CD4-positive, alpha-beta T cell treated with Interleukin-2 at 100 ng/mL for 4 hours (primary cell): Measurements from ENCODE around the gene RHBDF2.

Experiments used
- DNase-seq: peaks from one replicate; pipeline ENCODE4 v3.0.0-alpha.2; 2020; ENCODE audit warnings: low spot score

The RHBDF2 gene

DNA sequence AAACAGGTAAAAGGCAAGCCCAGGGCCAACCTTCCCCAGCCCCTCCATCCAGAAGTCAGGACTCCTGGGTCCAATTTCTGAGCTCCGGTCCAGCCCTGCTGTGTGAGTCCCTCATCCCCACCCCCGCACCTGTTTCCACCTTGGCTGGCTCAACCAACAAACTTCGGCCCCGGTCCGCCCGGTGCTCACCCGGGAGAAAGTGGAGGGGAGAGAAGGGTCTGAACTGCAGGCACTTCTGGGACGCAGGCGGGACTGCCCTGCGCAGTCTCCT is 541 bp downstream of the RHBDF2 start:
- DNase-seq: no peak

GRCh38 chr17:76500074-76500746 is 1.0 kb downstream of the RHBDF2 start:
- DNase-seq: no peak

DNA sequence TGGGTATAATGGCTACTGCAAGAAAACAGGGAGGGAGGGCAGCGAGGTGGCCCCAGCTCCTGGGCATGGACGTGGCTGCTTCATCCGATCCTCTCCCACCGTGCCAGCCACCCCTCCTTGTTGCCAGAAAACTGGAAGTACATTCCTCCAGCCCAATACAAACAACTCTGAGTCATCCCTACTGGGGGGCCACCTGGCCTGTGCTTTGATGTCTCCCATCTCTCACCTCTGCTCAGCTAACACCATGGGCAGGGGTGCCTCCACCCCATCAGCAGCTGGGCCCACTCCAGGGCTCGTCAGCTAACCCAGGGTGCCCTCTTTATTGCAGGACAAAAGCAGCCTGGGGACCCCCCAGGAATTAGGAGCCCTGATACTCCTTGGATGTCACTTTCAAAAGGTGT is 2.0 kb downstream of the RHBDF2 start:
- DNase-seq: no peak

- peak; percentile 26 for DNase-seq
These were observed 2.4 kb downstream of the RHBDF2 start for GRCh38 chr17:76498876-76499251.

GRCh38 chr17:76497979-76498875 is 3.0 kb downstream of the RHBDF2 start:
- no peak for DNase-seq

GRCh38 chr17:76497699-76497978 is 3.6 kb downstream of the RHBDF2 start:
- no peak for DNase-seq

DNA sequence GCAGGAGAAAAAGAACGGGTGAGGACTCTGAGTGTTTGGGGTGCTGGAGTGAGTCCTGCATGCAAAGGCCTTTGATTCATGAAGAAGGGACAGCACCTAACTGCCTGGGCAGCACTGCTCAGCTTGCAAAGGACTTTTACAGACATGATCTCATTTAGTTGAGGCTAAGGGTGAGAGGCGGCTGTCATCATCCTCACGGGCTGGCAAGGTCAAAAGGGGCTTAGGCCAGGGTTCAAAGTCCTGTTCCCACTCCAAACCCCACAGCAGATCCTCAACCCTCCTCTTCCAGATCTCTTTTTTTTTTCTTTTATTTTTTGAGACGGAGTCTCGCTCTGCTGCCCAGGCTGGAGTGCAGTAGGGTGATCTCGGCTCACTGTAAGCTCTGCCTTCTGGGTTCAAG is 4.8 kb downstream of the RHBDF2 start:
- no peak for DNase-seq

DNA sequence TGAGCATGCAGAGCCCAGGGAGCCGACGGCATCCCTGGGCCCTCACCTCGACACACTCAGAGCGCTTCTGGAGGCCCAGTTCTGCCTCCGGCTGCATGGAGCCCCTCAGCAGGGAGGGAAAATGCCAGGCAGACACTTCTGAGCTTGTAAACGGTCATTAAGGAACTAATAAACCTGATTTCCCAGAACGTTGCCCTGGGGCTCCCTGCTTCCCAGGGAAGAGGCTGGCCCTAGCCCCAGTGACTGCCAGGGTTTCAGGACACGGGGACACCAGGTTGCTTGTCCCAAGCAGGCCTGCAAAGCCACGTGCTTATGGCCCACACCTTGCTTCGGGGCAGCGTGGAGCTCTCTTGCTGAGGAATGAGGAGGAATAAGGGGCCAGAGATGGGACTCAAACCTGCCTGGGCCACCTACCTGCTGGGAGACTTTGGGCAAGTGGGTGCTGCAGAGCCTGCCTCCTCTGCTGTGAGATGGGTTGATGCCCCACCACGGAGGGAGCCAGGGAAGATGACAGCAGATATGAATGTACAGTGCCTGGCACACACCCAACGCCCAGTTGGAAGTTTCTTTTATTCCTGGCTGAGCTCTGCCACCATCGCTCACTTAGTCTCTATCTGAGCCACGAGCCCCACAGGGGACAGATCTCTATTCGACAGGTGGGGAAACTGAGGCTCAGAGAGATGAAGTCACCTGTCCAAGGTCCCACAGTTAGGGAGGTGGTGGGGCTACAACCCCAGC is 5.4 kb downstream of the RHBDF2 start:
- DNase-seq: no peak

GRCh38 chr17:76493505-76494167 is 7.6 kb downstream of the RHBDF2 start:
- peak; percentile 37 for DNase-seq

DNA sequence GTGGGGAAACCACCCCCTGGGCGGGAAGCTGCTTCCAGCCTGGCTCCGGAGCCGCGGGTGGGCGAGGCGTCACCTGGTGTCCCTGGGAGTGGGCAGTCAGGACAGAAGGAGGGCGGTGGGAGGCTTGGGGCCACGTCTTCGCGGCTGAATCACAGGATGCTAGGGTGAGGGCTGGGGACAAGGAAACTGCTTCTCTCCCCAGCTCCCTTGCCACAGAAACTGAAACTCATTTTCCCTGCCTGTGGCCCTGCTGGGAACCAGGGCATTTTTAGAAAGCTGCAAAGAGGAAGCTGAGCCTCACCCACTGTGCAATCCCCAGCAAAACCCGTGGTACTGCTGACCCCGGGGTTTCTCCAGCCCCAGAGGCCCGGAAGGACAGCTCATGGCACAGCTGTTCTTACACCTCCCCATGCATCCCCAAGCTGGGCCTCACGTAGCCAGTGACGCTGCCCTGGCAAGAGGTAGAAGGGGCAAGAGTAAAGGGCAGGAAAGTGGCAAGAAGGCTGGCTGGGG is 8.2 kb downstream of the RHBDF2 start:
- peak; percentile 38 for DNase-seq

- no peak for DNase-seq
These were observed 8.9 kb downstream of the RHBDF2 start for GRCh38 chr17:76492123-76492988.

GRCh38 chr17:76491271-76492122 is 9.7 kb downstream of the RHBDF2 start:
- no peak for DNase-seq

- no peak for DNase-seq
These were observed 11.0 kb downstream of the RHBDF2 start for GRCh38 chr17:76490112-76490710.

DNA sequence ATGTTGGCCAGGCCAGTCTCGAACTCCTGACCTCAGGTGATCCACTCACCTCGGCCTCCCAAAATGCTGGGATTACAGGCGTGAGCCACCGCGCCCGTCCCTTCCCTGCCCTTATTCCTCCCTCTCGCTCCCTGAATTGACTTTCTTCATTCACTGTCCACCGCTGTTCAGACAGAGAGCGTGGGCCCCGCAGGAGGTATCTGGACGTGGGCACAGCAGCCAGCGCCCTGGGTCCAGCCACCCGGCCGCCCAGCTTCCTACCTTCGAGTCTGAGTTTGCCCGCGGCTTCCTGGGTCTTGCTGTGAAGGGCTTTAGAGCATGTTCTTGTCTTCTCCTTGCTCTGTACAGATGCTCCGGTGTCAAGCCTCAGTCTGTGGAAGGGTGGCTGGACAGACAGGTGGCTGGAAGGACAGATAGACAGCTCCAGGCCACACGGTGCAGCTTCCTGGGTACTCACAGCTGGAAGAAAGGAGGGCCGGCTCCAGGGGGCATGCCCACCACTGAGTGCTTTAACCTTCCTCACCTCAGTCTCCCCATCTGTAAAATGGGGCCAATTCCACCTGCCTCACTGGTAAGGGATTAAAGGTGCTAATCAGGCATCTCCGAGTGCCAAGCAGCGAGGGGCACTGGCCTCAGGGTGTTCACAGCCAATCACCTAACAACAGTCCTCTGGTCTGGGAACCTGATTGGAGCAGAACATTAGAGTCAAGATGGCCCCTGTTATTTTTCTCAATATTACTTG is 13.6 kb downstream of the RHBDF2 start:
- no peak for DNase-seq

DNA sequence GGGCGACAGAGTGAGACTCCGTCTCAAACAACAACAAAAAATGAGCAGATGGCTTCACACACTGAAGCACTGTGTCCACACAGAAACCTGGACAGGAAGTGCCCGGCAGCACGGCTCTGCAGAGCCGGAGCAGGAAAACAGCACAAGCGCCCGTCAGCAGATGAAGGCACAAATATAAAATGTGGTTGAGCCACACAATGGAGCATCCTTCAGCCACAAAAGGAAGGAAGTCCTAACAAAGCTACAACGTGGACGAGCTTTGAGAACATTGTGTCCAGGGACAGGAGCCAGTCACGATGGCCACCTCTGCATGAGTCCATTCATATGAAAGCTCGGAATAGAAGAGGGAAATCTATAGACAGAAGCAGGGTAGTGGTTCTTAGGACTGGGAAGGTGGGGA is 15.7 kb downstream of the RHBDF2 start:
- no peak for DNase-seq

GRCh38 chr17:76484228-76484725 is 16.9 kb downstream of the RHBDF2 start:
- no peak for DNase-seq

- no peak for DNase-seq
These were observed 20.1 kb downstream of the RHBDF2 start for GRCh38 chr17:76481071-76481655.

DNA sequence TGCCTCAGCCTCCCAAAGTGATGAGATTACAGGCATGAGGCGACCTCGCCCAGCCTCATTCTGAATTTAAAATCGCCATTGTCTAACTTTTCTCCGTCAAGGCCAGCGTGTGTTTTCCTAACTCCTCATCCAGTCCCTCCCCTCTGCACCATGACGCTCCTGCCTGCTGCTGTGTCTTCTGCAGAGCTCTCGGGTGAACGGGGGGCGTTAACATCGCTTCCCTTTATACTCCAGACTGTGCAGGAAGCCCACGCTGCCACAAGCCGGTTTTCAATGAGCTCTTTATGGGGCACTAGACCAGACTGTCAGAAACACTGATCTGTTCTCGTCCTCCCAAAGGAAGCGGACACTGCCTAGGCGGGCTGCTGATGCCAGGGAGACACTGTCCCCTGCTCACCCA is 20.6 kb downstream of the RHBDF2 start:
- no peak for DNase-seq

- DNase-seq: no peak
These were observed 21.6 kb downstream of the RHBDF2 start for GRCh38 chr17:76479515-76480060.
